Stimulated activated CD8-positive, alpha-beta memory T cell treated with anti-CD3 and anti-CD28 coated beads, Interleukin-4, amount 100 ng/mL, for 24 hours (primary cell): ENCODE measurements around the gene EFCAB6.

Experiments used
- DNase-seq: peaks from one replicate; pipeline ENCODE4 v3.0.0-alpha.2; 2020; ENCODE audit warnings: low read depth

The EFCAB6 gene

DNA sequence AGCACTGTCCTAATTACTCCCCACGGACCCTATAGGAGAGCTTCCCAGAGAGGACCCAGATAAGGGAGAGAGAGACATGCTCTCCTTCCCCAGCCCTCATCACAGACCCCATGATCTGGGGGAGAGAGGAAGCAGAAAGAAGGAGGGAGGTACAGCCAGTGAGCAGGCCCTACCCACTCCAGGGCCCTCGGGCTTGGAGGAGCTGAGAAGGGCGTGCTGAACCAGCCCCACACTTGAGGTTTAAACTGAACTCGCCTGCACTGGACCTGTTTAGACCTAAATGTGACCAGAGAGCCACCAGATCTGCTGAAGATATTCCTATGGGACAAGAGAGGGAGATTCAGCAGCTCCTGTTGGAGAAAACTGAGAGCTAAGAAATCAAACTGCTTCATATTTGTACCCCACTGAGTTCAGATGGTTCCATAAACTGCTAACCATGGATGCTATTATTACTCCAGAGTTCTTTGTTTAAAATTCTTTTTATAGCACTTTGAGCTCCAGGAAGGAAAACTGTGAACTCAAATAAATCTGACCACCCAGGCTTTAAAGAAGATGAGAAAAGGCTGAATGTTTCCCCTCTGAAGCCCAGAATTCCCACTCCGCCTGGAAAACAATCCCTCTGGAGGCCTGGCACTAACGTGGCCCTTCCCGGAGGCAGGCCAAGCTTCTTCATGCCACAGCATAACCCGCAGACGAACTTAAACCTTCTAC is 67.2 kb downstream of the EFCAB6 start:
- DNase-seq: no peak

- DNase-seq: no peak
These were observed 68.0 kb downstream of the EFCAB6 start for GRCh38 chr22:43743929-43744643.

DNA sequence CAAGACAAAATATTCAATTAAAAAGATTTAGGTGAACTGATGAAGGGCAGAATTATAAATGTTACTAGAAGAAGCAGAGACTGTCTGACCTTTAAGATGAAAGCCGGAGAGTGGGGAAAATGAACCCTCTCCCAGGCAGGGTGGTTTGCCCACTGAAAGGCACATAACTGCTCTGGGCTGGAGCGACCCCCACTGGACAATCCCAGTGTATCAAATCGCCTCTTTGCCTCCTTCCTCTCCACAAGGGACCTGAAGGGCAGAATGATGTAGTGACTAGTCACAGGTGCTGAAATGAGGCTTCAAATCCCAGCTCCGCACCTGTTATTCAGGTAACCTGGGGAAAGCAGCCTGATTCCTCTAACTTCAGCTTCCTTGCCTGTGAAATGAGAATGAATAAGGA is 69.0 kb downstream of the EFCAB6 start:
- no peak for DNase-seq

- no peak for DNase-seq
These were observed 69.8 kb downstream of the EFCAB6 start for GRCh38 chr22:43742154-43742950.

DNA sequence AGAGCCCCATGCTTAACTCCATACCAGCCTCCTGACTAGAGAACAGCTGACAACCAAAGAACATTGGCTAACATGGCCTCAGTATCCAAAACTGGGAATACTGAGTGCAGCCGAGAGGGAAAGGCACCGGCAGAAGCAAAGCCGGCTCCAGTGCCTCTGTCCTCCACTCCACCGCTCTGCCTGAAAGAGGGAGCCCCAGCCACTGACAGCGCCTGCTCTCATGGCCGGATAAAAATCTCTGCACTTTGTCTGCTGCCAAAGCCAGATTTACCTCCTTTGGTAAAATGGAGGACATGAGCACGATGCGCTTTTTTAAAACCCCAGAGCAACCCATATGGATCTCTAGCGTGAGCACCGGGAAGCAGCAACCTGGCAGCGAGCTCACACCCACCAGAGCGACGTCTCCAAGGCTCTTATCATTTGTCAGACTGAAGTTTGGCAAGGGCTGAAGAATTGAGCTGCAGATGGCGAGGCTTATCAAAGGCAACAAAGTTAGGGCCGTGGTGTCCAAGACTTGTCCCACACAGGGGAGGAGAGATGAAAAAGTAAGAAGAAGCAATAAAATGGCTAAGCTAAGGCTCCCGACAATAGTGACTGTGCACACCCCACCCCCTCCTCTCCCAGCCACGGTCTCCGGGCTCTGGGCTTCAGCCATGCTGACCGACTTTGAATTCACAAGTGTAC is 71.4 kb downstream of the EFCAB6 start:
- no peak for DNase-seq

GRCh38 chr22:43739851-43740379 is 72.2 kb downstream of the EFCAB6 start:
- DNase-seq: no peak

- no peak for DNase-seq
These were observed 74.8 kb downstream of the EFCAB6 start for GRCh38 chr22:43737150-43737828.

DNA sequence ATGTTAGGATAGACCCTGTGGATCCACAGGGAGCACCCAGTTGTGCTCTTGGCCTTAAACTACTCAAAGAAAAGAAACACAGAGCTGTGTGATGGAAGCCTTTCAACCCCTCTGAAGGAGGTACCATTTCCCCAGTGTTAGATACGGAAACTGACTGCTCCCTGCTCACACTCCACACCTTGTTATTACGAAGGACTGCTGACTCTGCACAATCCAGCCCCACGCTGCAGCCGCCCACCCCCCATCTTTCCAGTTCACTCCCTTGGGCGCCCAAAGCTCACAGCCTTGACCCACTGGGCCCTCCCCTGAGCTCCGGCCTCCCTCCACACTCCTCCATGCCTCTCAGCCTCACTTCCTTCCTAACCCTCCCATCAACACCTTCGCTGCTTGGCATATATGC is 75.5 kb downstream of the EFCAB6 start:
- DNase-seq: no peak

GRCh38 chr22:43734370-43735150 is 77.5 kb downstream of the EFCAB6 start:
- no peak for DNase-seq

GRCh38 chr22:43733138-43733537 is 79.0 kb downstream of the EFCAB6 start:
- DNase-seq: no peak

GRCh38 chr22:43731988-43732387 is 80.1 kb downstream of the EFCAB6 start:
- DNase-seq: no peak

DNA sequence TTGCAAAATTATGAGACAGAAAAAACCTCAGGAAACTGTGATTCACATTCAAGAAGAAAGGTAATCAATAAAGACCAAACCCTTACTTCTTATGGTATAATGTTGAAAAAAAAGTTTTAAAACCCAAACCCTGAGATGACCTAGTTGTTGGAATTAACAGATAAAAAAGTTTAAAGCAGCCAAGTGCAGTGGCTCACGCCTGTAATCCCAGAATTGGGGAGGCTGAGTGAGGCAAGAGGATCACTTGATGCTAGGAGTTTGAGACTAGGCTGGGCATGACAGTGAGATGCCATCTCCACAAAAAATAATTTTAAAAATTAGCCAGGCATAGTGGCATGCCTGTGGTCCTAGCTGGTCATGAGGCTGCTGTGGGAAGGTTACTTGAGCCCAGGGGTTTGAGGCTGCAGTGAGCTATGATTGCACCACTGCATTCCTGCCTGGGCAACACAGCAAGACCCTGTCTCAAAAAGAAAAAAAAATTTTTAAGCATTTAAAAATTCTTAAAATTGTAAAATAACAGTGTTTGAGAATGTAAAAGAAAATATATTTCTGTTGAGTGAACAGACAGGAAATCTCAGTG is 85.1 kb downstream of the EFCAB6 start:
- no peak for DNase-seq

- DNase-seq: no peak
These were observed 85.8 kb downstream of the EFCAB6 start for GRCh38 chr22:43726322-43726721.

DNA sequence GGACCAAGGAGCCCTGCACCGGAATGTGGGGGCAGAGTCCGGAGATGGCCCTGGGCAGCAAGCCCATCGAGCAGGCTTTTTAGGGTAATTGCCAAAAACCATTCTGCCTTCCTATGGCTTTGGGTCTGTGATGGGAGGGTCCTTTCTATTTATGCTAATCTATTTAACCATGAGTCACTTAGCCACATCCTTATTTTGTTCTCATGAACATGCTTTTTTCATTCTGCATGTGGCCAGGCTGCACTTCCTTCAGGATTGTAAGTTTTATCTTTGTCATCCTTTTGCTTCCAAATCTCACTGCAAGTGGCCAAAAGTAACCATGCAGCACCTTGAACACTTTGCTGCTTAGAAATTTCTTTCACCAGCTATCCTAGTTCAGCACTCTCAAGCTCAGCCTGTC is 88.3 kb downstream of the EFCAB6 start:
- no peak for DNase-seq

DNA sequence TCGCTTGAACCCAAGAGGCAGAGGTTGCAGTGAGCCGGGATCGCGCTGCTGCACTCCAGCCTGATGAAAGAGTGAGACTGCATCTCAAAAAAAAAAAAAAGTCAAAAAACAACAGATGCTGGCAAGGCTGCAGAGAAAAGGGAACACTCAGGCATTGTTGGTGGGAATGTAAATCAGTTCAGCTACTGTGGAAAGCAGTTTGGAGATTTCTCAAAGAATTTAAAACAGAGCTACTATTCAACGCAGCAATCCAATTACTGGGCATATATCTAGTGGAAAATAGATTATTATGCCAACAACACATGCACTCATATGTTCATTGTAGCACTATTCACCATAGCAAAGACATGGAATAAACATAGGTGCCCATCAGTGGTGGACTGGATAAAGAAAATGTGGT is 89.7 kb downstream of the EFCAB6 start:
- no peak for DNase-seq

GRCh38 chr22:43720716-43721115 is 91.4 kb downstream of the EFCAB6 start:
- DNase-seq: no peak

- no peak for DNase-seq
These were observed 98.0 kb downstream of the EFCAB6 start for GRCh38 chr22:43714104-43714503.

DNA sequence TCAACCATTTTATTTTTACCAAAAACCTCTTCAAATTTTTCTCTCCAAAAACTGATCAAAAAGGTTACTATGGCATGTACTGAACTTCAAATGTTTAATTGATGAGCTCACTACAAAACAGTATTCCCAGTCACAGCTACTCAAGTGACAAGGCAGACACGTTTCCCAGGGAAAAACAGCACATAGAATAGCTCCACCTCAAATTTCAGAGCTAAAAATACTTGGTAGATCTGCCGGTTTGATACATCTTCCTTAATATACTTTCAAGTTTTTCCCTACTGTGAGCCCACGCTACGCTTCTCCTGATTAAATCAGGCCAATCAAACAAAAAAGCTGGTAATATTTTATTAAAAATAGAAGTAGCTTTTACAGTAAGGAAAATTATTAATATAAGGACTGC is 100.4 kb downstream of the EFCAB6 start:
- no peak for DNase-seq

DNA sequence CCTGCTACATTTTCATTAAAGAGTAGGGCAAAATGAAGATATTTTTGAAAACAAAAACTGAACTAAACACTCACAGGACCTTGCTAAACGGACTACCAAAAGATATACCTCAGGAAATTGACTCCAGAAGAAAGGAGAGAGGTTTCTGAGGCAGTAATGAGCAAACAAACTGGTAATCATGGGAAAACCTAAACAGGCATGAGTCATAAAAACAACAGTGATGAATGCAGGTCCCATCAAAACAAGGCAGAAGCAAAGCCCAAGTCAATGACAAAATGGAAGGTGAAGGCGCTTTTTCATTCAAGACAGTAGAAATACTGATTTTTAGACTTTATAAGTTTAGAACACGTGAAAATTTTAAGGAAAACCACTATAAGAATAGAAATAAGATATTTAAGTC is 104.5 kb downstream of the EFCAB6 start:
- no peak for DNase-seq

GRCh38 chr22:43706571-43707328 is 105.4 kb downstream of the EFCAB6 start:
- no peak for DNase-seq
